ENCODE measurements around the gene FXYD7.

Gene FXYD7

DNA sequence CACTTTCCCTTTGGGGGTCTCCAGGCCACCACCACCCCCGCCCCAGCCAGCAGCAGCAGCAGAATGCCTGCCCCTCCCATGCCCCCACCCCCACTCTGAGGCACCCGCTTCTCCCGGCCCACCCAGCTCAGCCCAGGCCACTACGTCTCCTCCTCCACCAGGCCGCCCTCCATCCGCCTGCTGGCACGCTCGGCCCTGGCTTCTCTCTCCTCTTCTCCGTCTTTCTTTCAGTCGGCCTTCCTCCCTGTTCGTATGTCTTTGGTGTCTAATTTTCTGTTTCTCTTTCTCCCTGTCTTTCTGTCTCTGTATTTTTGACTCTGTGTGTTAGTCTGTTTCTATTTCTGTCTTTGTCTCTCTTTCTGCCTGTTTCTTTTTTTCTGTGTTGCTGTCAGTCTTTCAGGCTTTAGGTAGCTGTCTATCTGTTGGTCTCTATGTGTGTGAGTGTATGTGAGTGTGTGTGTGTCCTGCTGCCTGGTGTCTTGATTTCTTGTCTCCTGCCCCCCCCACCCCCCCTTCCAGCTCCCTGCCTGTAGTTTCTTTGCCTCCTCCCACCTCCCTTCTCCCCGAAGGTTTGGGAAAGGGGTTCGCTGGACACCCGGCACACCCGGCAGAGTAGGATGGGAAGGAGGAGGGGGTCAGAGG lies 8.3 kb upstream of the FXYD7 start, which contains the start of gene LGI4 (continued):
- no peak for TF ChIP-seq ZNF155 (tag by site-specific recombination; IDR thresholded peaks at IDR 0.05)
- TF ChIP-seq ZNF366 (tag by site-specific recombination; conservative IDR thresholded peaks at IDR 0.05), result peak; percentile 54; the same call in 1 of the 2 replicates
- no peak for TF ChIP-seq YY1 (tag by site-specific recombination; IDR thresholded peaks at IDR 0.05)
- TF ChIP-seq ZNF555 (tag by site-specific recombination; conservative IDR thresholded peaks at IDR 0.05), result no peak
- no peak for TF ChIP-seq WT1 (tag by site-specific recombination; IDR thresholded peaks at IDR 0.05)
- TF ChIP-seq ZNF423 (tag by site-specific recombination; IDR thresholded peaks at IDR 0.05), result no peak
- TF ChIP-seq ZNF521 (tag by site-specific recombination; IDR thresholded peaks at IDR 0.05), result peak; percentile 96
- no peak for TF ChIP-seq TCF7L2 (IDR thresholded peaks at IDR 0.05; ENCODE audit: borderline replicate concordance, low read depth, low read length)
- no peak for TF ChIP-seq ZNF404 (tag by site-specific recombination; IDR thresholded peaks at IDR 0.05)
- 0 out of 2 replicates have a peak, but pooled peaks have one; percentile 6 for TF ChIP-seq EGR2 (tag by site-specific recombination; IDR thresholded peaks at IDR 0.05; ENCODE audit: low read depth)
- TF ChIP-seq, protein P1, sequence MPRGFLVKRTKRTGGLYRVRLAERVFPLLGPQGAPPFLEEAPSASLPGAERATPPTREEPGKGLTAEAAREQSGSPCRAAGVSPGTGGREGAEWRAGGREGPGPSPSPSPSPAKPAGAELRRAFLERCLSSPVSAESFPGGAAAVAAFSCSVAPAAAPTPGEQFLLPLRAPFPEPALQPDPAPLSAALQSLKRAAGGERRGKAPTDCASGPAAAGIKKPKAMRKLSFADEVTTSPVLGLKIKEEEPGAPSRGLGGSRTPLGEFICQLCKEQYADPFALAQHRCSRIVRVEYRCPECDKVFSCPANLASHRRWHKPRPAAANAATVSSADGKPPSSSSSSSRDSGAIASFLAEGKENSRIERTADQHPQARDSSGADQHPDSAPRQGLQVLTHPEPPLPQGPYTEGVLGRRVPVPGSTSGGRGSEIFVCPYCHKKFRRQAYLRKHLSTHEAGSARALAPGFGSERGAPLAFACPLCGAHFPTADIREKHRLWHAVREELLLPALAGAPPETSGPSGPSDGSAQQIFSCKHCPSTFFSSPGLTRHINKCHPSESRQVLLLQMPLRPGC (tag by site-specific recombination; IDR thresholded peaks at IDR 0.05), result no peak
- TF ChIP-seq ZNF394 (tag by site-specific recombination; IDR thresholded peaks at IDR 0.05; ENCODE audit: borderline replicate concordance), result no peak
- no peak for TF ChIP-seq ZNF600 (tag by site-specific recombination; IDR thresholded peaks at IDR 0.05)
- TF ChIP-seq, protein P2, sequence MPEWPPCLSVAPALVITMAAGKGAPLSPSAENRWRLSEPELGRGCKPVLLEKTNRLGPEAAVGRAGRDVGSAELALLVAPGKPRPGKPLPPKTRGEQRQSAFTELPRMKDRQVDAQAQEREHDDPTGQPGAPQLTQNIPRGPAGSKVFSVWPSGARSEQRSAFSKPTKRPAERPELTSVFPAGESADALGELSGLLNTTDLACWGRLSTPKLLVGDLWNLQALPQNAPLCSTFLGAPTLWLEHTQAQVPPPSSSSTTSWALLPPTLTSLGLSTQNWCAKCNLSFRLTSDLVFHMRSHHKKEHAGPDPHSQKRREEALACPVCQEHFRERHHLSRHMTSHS (tag by site-specific recombination; IDR thresholded peaks at IDR 0.05), result no peak
- peak; percentile 76 for TF ChIP-seq ZNF335 (tag by site-specific recombination; conservative IDR thresholded peaks at IDR 0.05)
- no peak for TF ChIP-seq ZNF211 (tag by site-specific recombination; IDR thresholded peaks at IDR 0.05; ENCODE audit: low read depth)
- no peak for TF ChIP-seq ZNF223 (tag by site-specific recombination; IDR thresholded peaks at IDR 0.05)
- TF ChIP-seq ZNF530 (tag by site-specific recombination; IDR thresholded peaks at IDR 0.05; ENCODE audit: low read depth), result no peak
- TF ChIP-seq PRDM1 (tag by site-specific recombination; IDR thresholded peaks at IDR 0.05), result no peak
- no peak for TF ChIP-seq ZNF121 (tag by site-specific recombination; IDR thresholded peaks at IDR 0.05)

DNA sequence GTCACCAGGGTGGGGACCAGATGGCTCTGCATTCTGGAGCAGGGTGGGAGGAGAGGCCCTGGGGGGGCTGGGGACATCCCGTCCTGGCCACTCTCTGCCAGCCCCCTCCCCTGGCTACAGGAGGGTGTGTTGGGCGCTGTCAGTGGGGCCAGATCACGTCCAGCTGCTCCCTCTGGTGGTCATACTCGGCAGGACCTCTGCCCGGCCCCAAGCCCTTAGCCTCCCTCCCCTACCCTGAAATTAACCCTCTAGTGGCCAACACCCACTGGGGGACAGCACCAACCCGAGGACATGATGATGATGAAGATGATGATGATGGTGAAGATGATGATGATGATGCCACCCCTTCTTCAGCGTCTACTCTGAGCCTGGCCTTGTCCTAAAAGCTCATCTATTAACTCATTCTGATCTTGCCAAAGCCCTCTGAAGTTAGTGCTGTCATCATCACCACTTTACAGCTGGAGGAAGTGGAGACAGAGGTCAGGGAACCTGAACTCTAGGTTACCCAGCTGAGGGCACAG lies 7.6 kb upstream of the FXYD7 start:
- ChIA-PET POLR2A (interaction anchor here (0.9 to 1.3 kb wide), 4 partner anchors 10 to 80 kb away, joined by 3 to 4 read pairs (median 4); partner anchors contain the start of gene FXYD5), CTCF (interaction anchor here (0.5 to 5.5 kb wide), 53 partner anchors 8 to 1099 kb away, joined by 3 to 108 read pairs (median 5); partner anchors contain the start of genes FXYD3, FXYD5 and ZNF181)
- H3K4me3 ChIP-seq (ENCODE audit: low read depth, low read length), result no peak overlapping the region
- H3K9me3 ChIP-seq (ENCODE audit: control insufficient read depth, insufficient read depth, low read depth, low read length), result no peaks in the 10 kb centered on the region
- H3K4me1 ChIP-seq (ENCODE audit: control insufficient read depth, insufficient read depth, low read length), result peaks cover 3% of the 10 kb centered on the region
- H3K36me3 ChIP-seq (ENCODE audit: control insufficient read depth in 2 of 2, insufficient read depth in 1 of 2, low read length in 2 of 2), result no peaks in the 10 kb centered on the region; a peak in 1 of 3 replicates
- no peak overlapping the region; the same call in 1 of the 2 replicates for H3K27ac ChIP-seq (ENCODE audit: extremely low read depth, low read depth, low read length)
- no peak for TF ChIP-seq OSR2 (tag by site-specific recombination; IDR thresholded peaks at IDR 0.05)
- TF ChIP-seq ZNF747 (tag by site-specific recombination; IDR thresholded peaks at IDR 0.05), result no peak
- TF ChIP-seq, protein P3, sequence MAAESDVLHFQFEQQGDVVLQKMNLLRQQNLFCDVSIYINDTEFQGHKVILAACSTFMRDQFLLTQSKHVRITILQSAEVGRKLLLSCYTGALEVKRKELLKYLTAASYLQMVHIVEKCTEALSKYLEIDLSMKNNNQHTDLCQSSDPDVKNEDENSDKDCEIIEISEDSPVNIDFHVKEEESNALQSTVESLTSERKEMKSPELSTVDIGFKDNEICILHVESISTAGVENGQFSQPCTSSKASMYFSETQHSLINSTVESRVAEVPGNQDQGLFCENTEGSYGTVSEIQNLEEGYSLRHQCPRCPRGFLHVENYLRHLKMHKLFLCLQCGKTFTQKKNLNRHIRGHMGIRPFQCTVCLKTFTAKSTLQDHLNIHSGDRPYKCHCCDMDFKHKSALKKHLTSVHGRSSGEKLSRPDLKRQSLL (tag by site-specific recombination; IDR thresholded peaks at IDR 0.05), result no peak
- peak; percentile 86 for TF ChIP-seq ZBTB8A (tag by site-specific recombination; IDR thresholded peaks at IDR 0.05)
- peak; percentile 57 for TF ChIP-seq SP3 (tag by site-specific recombination; IDR thresholded peaks at IDR 0.05)
- TF ChIP-seq IKZF3 (tag by site-specific recombination; IDR thresholded peaks at IDR 0.05), result no peak
- TF ChIP-seq, protein P4, sequence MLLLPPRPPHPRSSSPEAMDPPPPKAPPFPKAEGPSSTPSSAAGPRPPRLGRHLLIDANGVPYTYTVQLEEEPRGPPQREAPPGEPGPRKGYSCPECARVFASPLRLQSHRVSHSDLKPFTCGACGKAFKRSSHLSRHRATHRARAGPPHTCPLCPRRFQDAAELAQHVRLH (tag by site-specific recombination; IDR thresholded peaks at IDR 0.05), result peak; percentile 78
- TF ChIP-seq, protein P5, sequence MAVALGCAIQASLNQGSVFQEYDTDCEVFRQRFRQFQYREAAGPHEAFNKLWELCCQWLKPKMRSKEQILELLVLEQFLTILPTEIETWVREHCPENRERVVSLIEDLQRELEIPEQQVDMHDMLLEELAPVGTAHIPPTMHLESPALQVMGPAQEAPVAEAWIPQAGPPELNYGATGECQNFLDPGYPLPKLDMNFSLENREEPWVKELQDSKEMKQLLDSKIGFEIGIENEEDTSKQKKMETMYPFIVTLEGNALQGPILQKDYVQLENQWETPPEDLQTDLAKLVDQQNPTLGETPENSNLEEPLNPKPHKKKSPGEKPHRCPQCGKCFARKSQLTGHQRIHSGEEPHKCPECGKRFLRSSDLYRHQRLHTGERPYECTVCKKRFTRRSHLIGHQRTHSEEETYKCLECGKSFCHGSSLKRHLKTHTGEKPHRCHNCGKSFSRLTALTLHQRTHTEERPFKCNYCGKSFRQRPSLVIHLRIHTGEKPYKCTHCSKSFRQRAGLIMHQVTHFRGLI (tag by site-specific recombination; IDR thresholded peaks at IDR 0.05), result peak; percentile 94; the same call in 1 of the 2 replicates
- 0 out of 2 replicates have a peak, but pooled peaks have one; percentile 27 for TF ChIP-seq ZNF423 (tag by site-specific recombination; IDR thresholded peaks at IDR 0.05)
- TF ChIP-seq ZNF514 (tag by site-specific recombination; IDR thresholded peaks at IDR 0.05), result no peak
- TF ChIP-seq FEZF1 (tag by site-specific recombination; IDR thresholded peaks at IDR 0.05), result no peak
- peak; percentile 29; the same call in 1 of the 2 replicates for TF ChIP-seq ZBTB20 (tag by site-specific recombination; IDR thresholded peaks at IDR 0.05)
- TF ChIP-seq ZNF600 (tag by site-specific recombination; IDR thresholded peaks at IDR 0.05), result peak; percentile 68; the same call in 1 of the 2 replicates
- TF ChIP-seq ZNF426 (tag by site-specific recombination; IDR thresholded peaks at IDR 0.05), result no peak
